HG02610 (cell line): ENCODE results near the gene FJX1.
"Not testable (repeated sequence)": the region's sequence is repeated elsewhere in the genome, so short reads cannot be mapped to it uniquely, and the experiment has no call there.

Experiments used
- ATAC-seq: cut with Tn5 transposase; IDR thresholded peaks from one replicate; pipeline ENCODE4 v1.9.1; 2021; ENCODE audit warnings: mild to moderate bottlenecking, moderate library complexity; ENCODE audit not compliant: unreplicated experiment

FJX1 gene

GRCh38 chr11:35663408-35663702 is 45.1 kb downstream of the FJX1 start:
- no peak for ATAC-seq

- no peak for ATAC-seq
Measured at GRCh38 chr11:35664977-35665441, 46.7 kb downstream of the FJX1 start.

- no peak for ATAC-seq
Measured at GRCh38 chr11:35667257-35667656, 49.0 kb downstream of the FJX1 start.

DNA sequence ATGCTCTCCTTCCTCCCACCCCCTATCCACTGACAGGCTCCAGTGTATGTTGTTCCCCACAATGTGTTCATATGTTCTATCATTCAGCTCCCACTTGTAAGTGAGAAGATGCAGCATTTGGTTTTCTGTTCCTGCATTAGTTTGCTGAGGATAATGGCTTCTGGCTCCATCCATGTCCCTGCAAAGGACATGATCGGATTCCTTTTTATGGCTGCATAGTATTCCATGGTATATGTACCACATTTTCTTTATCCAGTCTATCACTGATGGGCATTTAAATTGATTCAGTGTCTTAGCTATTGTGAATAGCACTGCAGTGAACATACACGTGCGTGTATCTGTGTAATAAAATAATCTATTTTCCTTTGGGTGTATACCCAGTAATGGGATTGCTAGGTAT is 50.1 kb downstream of the FJX1 start:
- not testable (repeated sequence) for ATAC-seq
